NT2/D1 (cell line): ENCODE measurements around the gene CANT1.

ENCODE experiments used
- YY1 ChIP-seq: IDR thresholded peaks from 2 replicates; pipeline ENCODE4 v1.6.1; 2011; ENCODE audit not compliant: insufficient read length, insufficient read depth
- ZNF274 ChIP-seq: IDR thresholded peaks from 2 replicates; pipeline ENCODE4 v1.6.1; 2011; ENCODE audit warnings: mild to moderate bottlenecking, low read depth, low read length

DNA sequence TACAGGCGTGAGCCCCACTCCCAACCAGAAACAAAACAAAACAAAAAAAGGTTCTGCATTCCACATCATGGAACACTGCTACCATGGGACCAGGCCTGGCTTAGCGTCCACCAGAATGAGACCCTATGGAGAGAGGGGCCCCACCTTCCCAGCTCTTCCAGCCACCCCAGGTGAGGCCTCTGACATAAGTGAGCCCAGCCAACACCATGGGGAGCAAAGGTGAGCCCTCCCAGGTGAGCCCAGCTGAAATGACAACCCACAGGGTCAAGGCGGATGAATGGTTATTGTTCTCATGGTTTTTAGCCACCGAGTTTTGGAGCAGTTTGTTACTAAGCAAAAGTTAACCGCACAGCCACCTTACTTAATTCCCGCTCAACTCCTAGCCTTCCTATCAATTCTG, 46.2 kb downstream of the CANT1 start:
- TF ChIP-seq YY1 (no peak), ZNF274 (no peak)
